ENCODE results near the gene TLR6.
"Not testable (repeated sequence)": the region's sequence is repeated elsewhere in the genome, so short reads cannot be mapped to it uniquely, and the experiment has no call there.

Gene TLR6

GRCh38 chr4:38785041-38785790 is 71.4 kb downstream of the TLR6 start:
- no peak for DNase-seq

- no peak for DNase-seq
Observed at GRCh38 chr4:38784141-38784540, 72.5 kb downstream of the TLR6 start.

GRCh38 chr4:38783109-38783460 is 73.5 kb downstream of the TLR6 start:
- no peak for DNase-seq

GRCh38 chr4:38782452-38783108 is 74.0 kb downstream of the TLR6 start, which contains the start of gene TLR10:
TSS of gene TLR10 (minus strand) at chr4:38782990. CDS start at chr4:38775590, 7,400 bp downstream.
- no peak for DNase-seq

- DNase-seq = no peak
Observed at GRCh38 chr4:38781854-38782261, 74.8 kb downstream of the TLR6 start.

- no peak for DNase-seq
Observed at GRCh38 chr4:38780833-38781484, 75.7 kb downstream of the TLR6 start.

GRCh38 chr4:38779790-38780189 is 76.8 kb downstream of the TLR6 start:
- DNase-seq = no peak

GRCh38 chr4:38777925-38778324 is 78.7 kb downstream of the TLR6 start:
- DNase-seq = not testable (repeated sequence)

GRCh38 chr4:38775326-38775725 is 81.3 kb downstream of the TLR6 start:
- DNase-seq = no peak

GRCh38 chr4:38774181-38774955 is 82.2 kb downstream of the TLR6 start:
- no peak for DNase-seq
